ENCODE results near the gene ELMO2.

Gene ELMO2

DNA sequence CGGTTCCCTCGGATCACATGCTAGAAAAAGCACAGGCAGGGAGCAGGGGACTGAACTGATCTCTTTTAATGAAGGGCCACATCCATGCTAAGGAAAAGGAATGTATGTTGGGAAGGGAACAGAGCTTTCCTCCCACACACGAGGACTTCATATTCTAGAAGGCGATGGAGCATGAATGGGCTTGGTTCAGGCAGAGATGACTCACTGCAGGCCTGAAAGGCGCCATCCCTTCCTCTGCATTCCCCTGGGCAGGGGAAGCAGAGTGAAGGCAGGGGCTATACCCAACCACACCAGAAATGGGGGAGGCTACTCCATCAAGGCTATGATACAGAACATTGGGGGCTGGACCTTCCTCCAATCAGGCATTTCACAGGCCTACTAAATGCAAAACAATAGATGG, 30.6 kb downstream of the ELMO2 start:
- Histone ChIP-seq H3K36me3 (ENCODE audit: insufficient read depth, low read length) (peaks cover 84% of the 10 kb centered on the region), H3K9me3 (ENCODE audit: low read length) (no peaks in the 10 kb centered on the region)

DNA sequence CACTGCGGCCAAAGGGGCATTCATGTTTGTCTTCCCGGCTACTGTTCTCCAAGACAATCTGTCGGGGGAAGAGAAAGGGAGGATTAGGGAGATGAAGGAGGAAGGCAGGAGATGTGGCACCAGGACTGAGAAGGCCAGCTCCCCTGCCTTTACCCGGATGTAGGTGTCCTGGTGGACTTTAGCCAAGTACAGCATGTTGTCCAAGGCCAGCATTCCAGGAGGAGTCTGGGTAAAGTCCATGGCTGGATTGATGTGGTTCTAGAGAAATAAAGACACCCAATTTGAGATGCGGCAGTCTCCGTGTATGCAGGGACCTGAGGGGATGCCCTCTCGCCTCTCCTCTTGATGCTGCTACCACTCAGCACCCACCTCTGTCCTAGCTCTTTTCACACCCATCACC, 32.0 kb downstream of the ELMO2 start:
- peaks cover 85% of the 10 kb centered on the region for H3K36me3 ChIP-seq (ENCODE audit: insufficient read depth, low read length)

More for the DNA sequence above, 30.6 kb downstream of the ELMO2 start:
- Histone ChIP-seq H2AFZ (ENCODE audit: low read depth, low read length) (no peak overlapping the region), H3K4me3 (ENCODE audit: low read length) (no peak overlapping the region), H3K4me1 (ENCODE audit: insufficient read depth, low read length) (no peaks in the 10 kb centered on the region), H3K27me3 (ENCODE audit: insufficient read depth, low read length) (no peaks in the 10 kb centered on the region)

DNA sequence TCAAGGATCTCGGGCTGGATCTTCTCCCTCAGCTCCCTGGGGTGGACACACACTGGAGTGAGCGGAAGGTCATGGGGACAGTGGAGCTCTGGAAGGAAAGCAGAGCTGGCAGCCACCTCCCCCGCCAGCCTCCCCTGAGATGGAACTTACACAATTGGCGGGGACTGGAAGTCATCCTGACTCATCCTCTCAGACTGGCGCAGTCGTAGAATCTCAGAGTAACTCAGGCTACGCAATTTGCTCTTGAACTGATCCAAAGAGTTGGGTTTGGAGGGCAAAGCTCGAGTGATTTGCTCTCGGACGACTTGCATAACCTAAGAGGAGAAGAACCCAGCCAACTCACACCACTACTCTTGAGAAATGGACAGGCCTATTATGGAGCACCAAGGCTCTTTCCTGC, 34.8 kb downstream of the ELMO2 start:
- no peak overlapping the region for H3K4me3 ChIP-seq (ENCODE audit: low read length)
- peaks cover 90% of the 10 kb centered on the region for H3K36me3 ChIP-seq (ENCODE audit: insufficient read depth, low read length)
- no peaks in the 10 kb centered on the region for H3K27me3 ChIP-seq (ENCODE audit: insufficient read depth, low read length)
- H2AFZ ChIP-seq (ENCODE audit: low read depth, low read length): no peak overlapping the region
- no peaks in the 10 kb centered on the region for H3K9me3 ChIP-seq (ENCODE audit: low read length)
- no peaks in the 10 kb centered on the region for H3K4me1 ChIP-seq (ENCODE audit: insufficient read depth, low read length)

More for the DNA sequence above, 32.0 kb downstream of the ELMO2 start:
- H3K4me3 ChIP-seq (ENCODE audit: low read length): no peak overlapping the region
- no peak overlapping the region for H2AFZ ChIP-seq (ENCODE audit: low read depth, low read length)
- no peaks in the 10 kb centered on the region for H3K27me3 ChIP-seq (ENCODE audit: insufficient read depth, low read length)
- no peaks in the 10 kb centered on the region for H3K9me3 ChIP-seq (ENCODE audit: low read length)
- H3K4me1 ChIP-seq (ENCODE audit: insufficient read depth, low read length): no peaks in the 10 kb centered on the region

DNA sequence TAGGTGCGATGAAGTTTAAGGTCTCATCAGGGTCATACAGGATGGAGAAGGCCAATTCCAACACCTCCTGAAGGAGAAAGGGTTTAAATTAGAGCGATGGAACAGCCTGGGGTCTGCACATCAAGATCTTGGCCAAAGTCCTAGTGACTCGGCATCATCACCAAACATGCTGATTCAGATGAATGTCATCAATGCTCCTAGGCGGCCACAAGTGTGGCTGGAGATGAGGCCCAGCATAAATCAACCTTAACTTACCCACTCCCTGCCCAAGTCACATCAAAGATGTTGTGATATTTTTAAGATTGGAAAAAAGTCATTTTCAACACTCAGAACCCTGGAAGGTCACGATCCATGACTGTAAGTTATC, 37.5 kb downstream of the ELMO2 start:
- Histone ChIP-seq H3K4me1 (ENCODE audit: insufficient read depth, low read length) (peaks cover 7% of the 10 kb centered on the region), H3K36me3 (ENCODE audit: insufficient read depth, low read length) (peaks cover 75% of the 10 kb centered on the region), H3K4me3 (ENCODE audit: low read length) (no peak overlapping the region), H3K27me3 (ENCODE audit: insufficient read depth, low read length) (no peaks in the 10 kb centered on the region), H3K9me3 (ENCODE audit: low read length) (no peaks in the 10 kb centered on the region), H2AFZ (ENCODE audit: low read depth, low read length) (no peak overlapping the region)

DNA sequence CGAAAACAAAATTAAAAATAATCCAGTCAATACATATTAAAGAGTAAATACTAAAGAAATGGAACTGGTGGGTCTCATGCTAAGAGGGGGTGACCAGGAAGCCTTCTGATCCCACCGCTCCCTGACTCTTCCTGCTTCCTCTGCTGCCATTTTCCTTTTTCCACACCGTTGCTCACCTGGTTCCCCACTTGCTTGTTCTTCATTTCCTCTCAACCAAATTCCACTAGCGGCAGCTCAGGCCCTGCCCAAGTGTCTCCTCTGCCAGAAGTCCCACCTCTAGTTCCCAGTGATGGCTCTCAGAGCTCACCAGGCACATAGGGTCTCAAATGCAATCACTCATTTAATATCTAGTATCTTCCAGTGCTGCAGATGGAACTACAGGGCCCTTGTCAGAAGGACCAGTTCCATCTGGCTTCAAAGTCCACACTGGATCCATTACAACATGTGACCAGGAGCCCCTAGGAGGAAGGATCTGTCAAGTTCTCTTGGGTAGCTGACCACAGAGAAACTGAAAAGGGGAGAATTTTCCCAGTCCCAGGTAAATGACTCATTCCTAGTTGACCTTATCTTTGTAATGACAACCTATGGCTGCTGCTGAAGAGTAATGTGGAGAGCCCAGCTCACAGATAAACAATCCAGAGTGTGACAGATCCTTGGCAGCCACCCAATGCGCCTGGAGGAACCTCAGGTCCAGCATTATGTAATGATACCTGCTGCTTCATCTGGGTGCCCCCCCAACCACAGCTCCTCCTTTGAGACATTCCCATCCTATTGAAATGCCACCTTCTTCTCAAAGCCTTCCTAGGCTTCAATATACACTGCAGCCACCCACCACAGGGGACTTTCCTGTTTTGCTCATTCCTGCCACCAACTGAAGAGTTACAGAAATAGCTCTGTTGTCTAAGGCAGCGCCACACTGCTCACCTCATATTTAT, 38.2 kb downstream of the ELMO2 start:
- Histone ChIP-seq H3K36me3 (ENCODE audit: insufficient read depth, low read length) (peaks cover 71% of the 10 kb centered on the region), H3K27me3 (ENCODE audit: insufficient read depth, low read length) (no peaks in the 10 kb centered on the region), H2AFZ (ENCODE audit: low read depth, low read length) (no peak overlapping the region), H3K9me3 (ENCODE audit: low read length) (no peaks in the 10 kb centered on the region), H3K4me1 (ENCODE audit: insufficient read depth, low read length) (peaks cover 12% of the 10 kb centered on the region), H3K4me3 (ENCODE audit: low read length) (no peak overlapping the region)

DNA sequence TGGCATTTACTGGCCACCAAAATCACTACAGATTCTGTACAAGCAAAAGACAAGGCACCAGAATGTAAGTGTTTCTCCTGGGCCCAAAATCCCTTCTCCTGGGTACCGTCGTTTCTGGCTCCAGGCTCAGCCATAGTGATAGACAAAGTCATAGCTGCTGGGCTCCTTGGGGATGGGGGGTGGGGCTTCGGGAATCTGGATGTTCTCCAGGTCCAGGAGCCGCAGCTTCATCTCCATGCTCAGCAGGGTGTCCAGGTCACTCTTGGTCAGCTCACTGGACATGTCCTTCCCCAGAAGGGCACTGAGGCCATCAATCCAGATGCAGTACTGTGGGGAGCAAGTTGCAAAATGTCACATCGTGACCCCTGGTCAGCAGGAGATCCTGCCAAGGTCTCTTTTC, 39.2 kb downstream of the ELMO2 start:
- Histone ChIP-seq H2AFZ (ENCODE audit: low read depth, low read length) (no peak overlapping the region), H3K4me3 (ENCODE audit: low read length) (no peak overlapping the region), H3K27me3 (ENCODE audit: insufficient read depth, low read length) (no peaks in the 10 kb centered on the region), H3K36me3 (ENCODE audit: insufficient read depth, low read length) (peaks cover 65% of the 10 kb centered on the region), H3K9me3 (ENCODE audit: low read length) (no peaks in the 10 kb centered on the region), H3K4me1 (ENCODE audit: insufficient read depth, low read length) (peaks cover 15% of the 10 kb centered on the region)

DNA sequence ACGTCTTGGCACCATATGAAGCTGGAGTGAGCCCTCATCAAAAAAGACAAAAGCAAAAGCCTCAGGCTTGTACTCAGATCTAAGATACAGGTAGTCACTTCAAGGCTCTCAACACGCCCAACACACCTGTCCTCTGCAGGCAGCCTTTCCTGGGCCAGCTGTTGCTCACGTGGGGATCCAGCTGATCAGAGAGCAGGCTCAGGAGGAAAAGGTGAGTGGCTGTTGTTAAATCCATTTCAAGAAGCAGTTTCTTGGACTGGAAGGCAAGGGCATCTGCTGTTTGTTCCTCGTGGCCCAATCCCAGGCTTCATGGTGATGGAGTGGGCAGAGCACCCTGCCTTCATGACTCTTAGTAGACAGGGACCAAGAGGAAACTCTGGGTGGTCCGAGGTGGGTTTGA, 39.6 kb downstream of the ELMO2 start:
- Histone ChIP-seq H3K27me3 (ENCODE audit: insufficient read depth, low read length) (no peaks in the 10 kb centered on the region), H3K36me3 (ENCODE audit: insufficient read depth, low read length) (peaks cover 63% of the 10 kb centered on the region), H3K4me1 (ENCODE audit: insufficient read depth, low read length) (peaks cover 15% of the 10 kb centered on the region), H3K4me3 (ENCODE audit: low read length) (no peak overlapping the region), H2AFZ (ENCODE audit: low read depth, low read length) (no peak overlapping the region), H3K9me3 (ENCODE audit: low read length) (no peaks in the 10 kb centered on the region)

DNA sequence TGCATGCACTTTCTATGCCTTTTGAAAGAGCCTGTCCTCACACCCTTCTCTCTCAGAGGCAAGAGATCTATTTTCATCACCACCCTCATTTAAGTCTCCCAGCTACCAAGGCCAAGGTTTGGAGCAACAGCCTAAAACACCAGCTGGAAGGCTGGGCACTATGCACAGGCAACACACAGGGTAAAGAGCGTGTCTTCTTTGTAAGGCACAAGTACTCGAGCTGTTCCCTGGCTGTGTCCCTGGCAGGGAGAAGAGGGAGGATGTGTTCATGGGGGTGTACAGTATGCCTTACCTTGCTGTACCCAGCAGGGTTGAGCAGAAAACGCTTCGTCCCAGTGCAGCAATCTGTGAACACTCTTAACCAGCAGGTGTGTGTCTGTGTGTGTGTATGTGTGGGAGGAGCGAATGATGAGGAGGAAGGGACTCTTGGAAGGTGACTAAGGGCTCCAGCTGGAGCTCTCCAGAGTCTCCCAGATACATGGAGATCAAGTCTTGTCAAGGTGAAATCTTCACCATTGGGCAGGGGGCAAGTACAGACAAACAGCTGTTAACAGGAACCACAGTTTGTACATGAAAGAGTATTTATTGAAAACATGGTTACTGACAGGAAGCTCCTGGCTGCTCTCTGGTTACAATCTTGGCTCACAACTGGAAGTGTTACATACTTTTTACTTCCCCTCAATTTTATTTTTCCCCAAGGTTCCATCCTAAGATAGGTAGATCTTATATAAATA, 40.8 kb downstream of the ELMO2 start:
- Histone ChIP-seq H3K27me3 (ENCODE audit: insufficient read depth, low read length) (no peaks in the 10 kb centered on the region), H3K9me3 (ENCODE audit: low read length) (no peaks in the 10 kb centered on the region), H2AFZ (ENCODE audit: low read depth, low read length) (no peak overlapping the region), H3K36me3 (ENCODE audit: insufficient read depth, low read length) (peaks cover 54% of the 10 kb centered on the region), H3K4me3 (ENCODE audit: low read length) (no peak overlapping the region), H3K4me1 (ENCODE audit: insufficient read depth, low read length) (peaks cover 15% of the 10 kb centered on the region)

DNA sequence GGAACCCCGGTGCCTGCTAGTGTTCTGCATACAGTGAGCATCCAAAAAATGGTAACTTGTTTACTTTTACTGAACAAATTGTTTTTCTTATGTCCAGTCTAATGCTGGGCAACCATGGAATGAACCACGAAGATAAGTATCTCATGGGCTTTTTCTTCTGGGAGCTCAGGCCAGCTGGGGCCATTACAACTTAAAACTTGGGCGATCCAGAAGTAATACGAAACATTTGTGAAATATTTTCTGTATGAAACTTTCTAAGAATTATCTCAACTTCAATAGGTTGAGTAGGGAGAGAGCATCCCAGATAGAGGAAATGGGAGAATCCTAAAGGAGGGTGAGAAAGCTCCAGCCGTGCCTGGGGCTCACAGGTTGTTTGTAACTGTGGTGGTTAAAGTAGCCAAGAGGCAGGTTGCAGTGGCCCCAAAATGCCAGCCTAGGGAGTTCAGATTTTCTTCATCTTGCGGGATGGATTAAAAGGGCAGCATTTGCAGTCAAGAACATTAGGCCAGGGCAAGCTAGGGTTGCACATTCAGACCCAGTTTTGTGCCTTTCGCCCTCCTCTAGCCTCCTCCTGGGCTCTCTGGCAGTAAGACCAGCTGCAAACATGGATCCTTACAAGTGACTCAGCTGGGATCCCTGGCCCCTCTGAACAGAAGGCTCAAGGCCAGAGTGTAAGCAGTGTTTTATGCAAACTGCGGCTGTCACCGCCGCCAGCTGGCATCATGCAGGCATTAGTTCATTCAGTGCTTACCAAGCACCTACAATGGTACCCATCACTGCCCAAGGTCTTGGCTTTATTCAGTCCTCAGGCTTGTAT, 41.5 kb downstream of the ELMO2 start:
- Histone ChIP-seq H3K9me3 (ENCODE audit: low read length) (no peaks in the 10 kb centered on the region), H3K27me3 (ENCODE audit: insufficient read depth, low read length) (no peaks in the 10 kb centered on the region), H2AFZ (ENCODE audit: low read depth, low read length) (peak overlapping the region; percentile 94), H3K4me3 (ENCODE audit: low read length) (peak overlapping the region; percentile 99), H3K4me1 (ENCODE audit: insufficient read depth, low read length) (peaks cover 15% of the 10 kb centered on the region), H3K36me3 (ENCODE audit: insufficient read depth, low read length) (peaks cover 50% of the 10 kb centered on the region)

DNA sequence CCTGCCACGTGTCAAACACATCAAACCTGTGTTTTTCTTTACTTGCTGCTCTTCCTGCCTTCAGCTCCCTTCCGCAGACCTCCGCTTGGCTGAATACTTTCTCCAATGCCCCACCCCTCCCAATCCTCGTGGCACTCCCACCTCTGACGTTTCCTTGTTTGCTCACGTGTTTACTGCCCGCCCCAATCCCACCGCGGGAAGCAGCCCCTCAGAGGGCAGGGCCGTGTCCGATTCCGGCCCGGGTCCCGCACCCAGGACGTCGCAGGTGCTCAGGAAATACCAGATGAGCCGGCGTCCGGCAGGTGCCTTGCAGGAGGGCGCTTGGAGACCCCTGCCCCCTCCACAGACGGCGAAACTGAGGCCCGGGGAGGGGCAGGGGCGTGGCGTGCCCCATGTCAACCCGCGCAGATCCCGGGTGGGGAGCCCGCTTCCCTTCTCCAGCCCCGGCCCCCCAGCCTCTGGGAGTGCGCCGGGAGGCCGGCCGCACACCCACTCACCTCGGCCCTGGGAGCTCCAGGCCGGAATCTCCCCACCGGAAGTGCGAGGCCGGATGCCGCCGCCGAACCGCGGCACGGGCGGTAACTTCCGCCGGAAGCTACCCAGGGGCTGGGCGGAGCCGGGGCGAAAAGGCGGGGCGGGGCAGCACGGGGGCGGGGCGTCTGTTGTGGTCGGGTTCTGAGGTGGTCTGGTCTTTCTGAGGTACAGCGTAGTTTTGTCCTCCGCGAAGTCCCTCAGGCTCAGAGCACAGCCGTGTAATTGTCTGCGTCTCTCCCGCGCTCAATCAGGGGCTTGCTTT, 42.3 kb downstream of the ELMO2 start:
- Histone ChIP-seq H2AFZ (ENCODE audit: low read depth, low read length) (peak overlapping the region; percentile 94), H3K9me3 (ENCODE audit: low read length) (no peaks in the 10 kb centered on the region), H3K36me3 (ENCODE audit: insufficient read depth, low read length) (peaks cover 50% of the 10 kb centered on the region), H3K4me3 (ENCODE audit: low read length) (peak overlapping the region; percentile 99), H3K4me1 (ENCODE audit: insufficient read depth, low read length) (peaks cover 15% of the 10 kb centered on the region), H3K27me3 (ENCODE audit: insufficient read depth, low read length) (no peaks in the 10 kb centered on the region)

DNA sequence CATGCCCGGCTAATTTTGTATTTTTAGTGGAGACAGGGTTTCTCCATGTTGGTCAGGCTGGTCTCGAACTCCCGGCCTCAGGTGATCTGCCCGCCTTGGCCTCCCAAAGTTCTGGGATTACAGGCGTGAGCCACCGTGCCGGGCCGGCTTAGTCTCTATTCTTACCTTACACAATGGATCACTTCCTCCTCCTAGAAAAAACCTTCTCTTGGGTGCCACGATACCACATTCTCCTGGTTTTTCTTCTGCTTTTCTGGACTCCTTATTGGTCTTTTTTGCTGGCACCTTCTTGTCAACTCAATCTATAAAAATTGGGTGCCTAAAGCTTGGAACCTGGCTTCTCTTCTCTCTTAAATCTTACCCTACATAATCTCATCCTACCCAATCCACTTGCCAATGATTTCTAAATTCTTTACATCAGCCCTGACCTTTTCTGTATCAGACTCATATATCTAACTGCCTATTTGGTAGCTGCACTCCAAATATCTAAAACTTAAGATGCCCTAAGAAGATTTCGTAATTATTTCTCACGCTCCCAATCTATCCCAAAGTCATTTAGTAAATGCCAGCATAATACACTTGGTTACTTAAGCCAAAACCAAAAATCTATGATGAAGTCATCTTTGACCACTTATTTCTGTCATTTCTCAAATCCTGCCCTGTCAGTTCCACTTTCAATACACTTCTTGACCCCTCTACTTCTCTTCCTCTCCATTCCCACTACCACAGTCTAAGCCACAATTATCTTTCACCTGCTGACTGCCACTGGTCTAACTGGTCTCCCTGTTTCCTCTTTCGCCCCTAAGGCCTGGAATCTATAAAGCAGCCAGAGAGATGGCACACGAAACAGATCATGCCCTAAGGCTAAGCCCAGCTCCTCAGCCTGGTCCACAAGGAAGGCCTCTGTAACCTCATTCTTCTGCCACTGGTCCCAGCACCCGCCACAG, 43.2 kb downstream of the ELMO2 start:
- no peaks in the 10 kb centered on the region for H3K27me3 ChIP-seq (ENCODE audit: insufficient read depth, low read length)
- H3K36me3 ChIP-seq (ENCODE audit: insufficient read depth, low read length): peaks cover 42% of the 10 kb centered on the region
- peaks cover 15% of the 10 kb centered on the region for H3K4me1 ChIP-seq (ENCODE audit: insufficient read depth, low read length)
- peak overlapping the region; percentile 94 for H2AFZ ChIP-seq (ENCODE audit: low read depth, low read length)
- H3K4me3 ChIP-seq (ENCODE audit: low read length): peak overlapping the region; percentile 99
- H3K9me3 ChIP-seq (ENCODE audit: low read length): no peaks in the 10 kb centered on the region
